HCT116 (cell line): ENCODE results near the gene TTBK1.

Experiments
- JUND ChIP-seq: IDR thresholded peaks from 2 replicates; pipeline ENCODE4 v1.6.1; 2012
- POLR2A ChIP-seq: IDR thresholded peaks from 2 replicates; pipeline ENCODE4 v1.7.0; 2011; ENCODE audit warnings: borderline replicate concordance; ENCODE audit not compliant: insufficient read depth, insufficient read length; ENCODE audit errors: extremely low read depth
- POLR2AphosphoS5 ChIP-seq: IDR thresholded peaks from 2 replicates; pipeline ENCODE4 v1.6.1; 2011; ENCODE audit warnings: mild to moderate bottlenecking, low read depth, low read length, moderate library complexity
- TF ChIP-seq, protein P1 (sequence below), 3 experiments: fragments of 200-600 bp in 1 of 3; sonication (generic) in 1 of 3; IDR thresholded peaks in 2 of 3; conservative IDR thresholded peaks in 1 of 3; 2 replicates each; pipeline ENCODE4 v1.5.1; 2012 to 2017; ENCODE audit warnings: low read depth in 2 of 3, low read length in 2 of 3, antibody characterized with exemption in 1 of 3, borderline replicate concordance in 1 of 3, control low read depth in 1 of 3, mild to moderate bottlenecking in 1 of 3, mixed read lengths in 1 of 3, mixed run types in 1 of 3, moderate library complexity in 1 of 3; ENCODE audit not compliant: insufficient read depth in 1 of 3

DNA sequence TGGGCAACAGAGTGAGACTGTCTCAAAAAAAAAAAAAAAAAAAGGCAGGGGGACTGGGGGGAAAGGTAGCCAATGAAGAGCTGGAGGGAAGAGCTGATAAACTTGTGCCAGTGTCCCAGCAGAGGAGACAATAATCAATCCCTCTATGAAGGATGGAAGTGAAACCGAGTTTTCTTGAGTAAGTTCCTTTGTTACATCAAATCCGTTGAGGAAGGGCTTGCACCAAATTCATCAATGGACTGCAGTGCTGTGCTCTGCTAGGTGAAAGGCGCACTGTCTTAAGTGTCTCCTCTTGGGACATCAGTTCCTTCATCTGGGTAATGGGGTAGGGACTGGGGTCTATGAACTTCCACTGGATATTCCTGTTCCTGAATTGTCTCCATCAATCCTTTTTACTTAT lies 68.4 kb downstream of the TTBK1 start:
- TF ChIP-seq, protein P1, sequence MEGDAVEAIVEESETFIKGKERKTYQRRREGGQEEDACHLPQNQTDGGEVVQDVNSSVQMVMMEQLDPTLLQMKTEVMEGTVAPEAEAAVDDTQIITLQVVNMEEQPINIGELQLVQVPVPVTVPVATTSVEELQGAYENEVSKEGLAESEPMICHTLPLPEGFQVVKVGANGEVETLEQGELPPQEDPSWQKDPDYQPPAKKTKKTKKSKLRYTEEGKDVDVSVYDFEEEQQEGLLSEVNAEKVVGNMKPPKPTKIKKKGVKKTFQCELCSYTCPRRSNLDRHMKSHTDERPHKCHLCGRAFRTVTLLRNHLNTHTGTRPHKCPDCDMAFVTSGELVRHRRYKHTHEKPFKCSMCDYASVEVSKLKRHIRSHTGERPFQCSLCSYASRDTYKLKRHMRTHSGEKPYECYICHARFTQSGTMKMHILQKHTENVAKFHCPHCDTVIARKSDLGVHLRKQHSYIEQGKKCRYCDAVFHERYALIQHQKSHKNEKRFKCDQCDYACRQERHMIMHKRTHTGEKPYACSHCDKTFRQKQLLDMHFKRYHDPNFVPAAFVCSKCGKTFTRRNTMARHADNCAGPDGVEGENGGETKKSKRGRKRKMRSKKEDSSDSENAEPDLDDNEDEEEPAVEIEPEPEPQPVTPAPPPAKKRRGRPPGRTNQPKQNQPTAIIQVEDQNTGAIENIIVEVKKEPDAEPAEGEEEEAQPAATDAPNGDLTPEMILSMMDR (IDR thresholded peaks at IDR 0.05 in 2 of 3, conservative IDR thresholded peaks at IDR 0.05 in 1 of 3; ENCODE audit: borderline replicate concordance in 1 of 3, insufficient read depth in 1 of 3, low read depth in 2 of 3, low read length in 2 of 3) = no peak
- TF ChIP-seq POLR2AphosphoS5 (no peak), JUND (no peak), POLR2A (no peak)
